Lower leg skin (tissue), 3 donors: ENCODE measurements around the gene TMEM94.

ENCODE experiments used
- CTCF ChIP-seq, 3 donors: fragments of 450-650 bp; IDR thresholded peaks; one replicate each; pipeline ENCODE4 v1.5.1; 2016; ENCODE audit warnings: antibody characterized with exemption in 3 of 3, mild to moderate bottlenecking in 3 of 3, moderate library complexity in 2 of 3
- POLR2A ChIP-seq, 2 donors: fragments of 450-650 bp; IDR thresholded peaks; one replicate each; pipeline ENCODE4 v1.6.1; 2016 to 2017; ENCODE audit warnings: antibody characterized with exemption in 2 of 2, mild to moderate bottlenecking in 1 of 2, moderate library complexity in 1 of 2

DNA sequence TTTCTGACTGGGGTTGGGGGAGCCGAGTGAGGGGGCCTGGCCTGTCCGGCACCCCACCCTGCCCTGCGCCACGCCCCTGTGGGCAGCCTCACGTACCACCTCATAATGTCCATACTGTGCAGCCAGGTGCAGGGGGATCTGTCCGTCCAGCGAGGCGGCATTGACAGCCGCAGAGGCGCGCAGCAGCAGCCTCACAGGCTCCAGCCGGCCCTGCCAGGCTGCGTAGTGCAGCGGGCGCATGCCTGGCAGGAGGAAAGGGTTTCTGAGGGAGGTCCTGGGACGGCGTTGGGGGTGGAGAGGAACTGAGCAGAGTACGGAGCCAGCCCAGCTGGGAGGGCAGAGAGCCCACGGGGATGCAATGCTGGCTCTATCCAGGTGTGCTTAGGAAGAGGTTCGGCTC lies 50.5 kb downstream of the TMEM94 start:
- TF ChIP-seq CTCF (IDR thresholded peaks at IDR 0.05) (no peak), POLR2A (IDR thresholded peaks at IDR 0.05) (no peak)
